SK-N-MC (cell line): ENCODE data around the gene TTC32.

Experiments
- EZH2 ChIP-seq: fragments of 200-600 bp; sonication (generic); IDR thresholded peaks from one replicate; pipeline ENCODE4 v1.6.1; 2017; ENCODE audit warnings: antibody characterized with exemption
- FOXP2 ChIP-seq: optimal IDR thresholded peaks from 2 replicates; pipeline ENCODE3; 2011; ENCODE audit warnings: mild to moderate bottlenecking, moderate library complexity; ENCODE audit not compliant: insufficient read depth; ENCODE audit errors: extremely low read length, control extremely low read depth
- POLR2AphosphoS5 ChIP-seq: IDR thresholded peaks from 2 replicates; pipeline ENCODE4 v1.6.1; 2012; ENCODE audit warnings: mild to moderate bottlenecking, low read depth, low read length, borderline replicate concordance

GRCh38 chr2:19883971-19884720 is 17.6 kb downstream of the TTC32 start:
- TF ChIP-seq POLR2AphosphoS5 (no peak), EZH2 (no peak), FOXP2 (no peak)
